Right ventricle myocardium inferior (tissue), 1 donor: Measurements from ENCODE around the gene USP32. TPM values are rescaled to one million over a fixed set of nuclear protein-coding genes. Genes with fewer than 3 reads are reported as not detected.
"Not testable (repeated sequence)": the region's sequence is repeated elsewhere in the genome, so short reads cannot be mapped to it uniquely, and the experiment has no call there.

ENCODE experiments used
- ATAC-seq: fragments of 200-7000 bp; cut with Tn5 transposase; one replicate; pipeline ENCODE4 v1.9.1; 2020; ENCODE audit warnings: mild to moderate bottlenecking, moderate library complexity
- DNase-seq: peaks from one replicate; pipeline ENCODE4 v3.0.0; 2021; ENCODE audit errors: missing footprints
- intact Hi-C: fragments of 100-400 bp; cut with DNase I; formaldehyde crosslinking; loops from one replicate; pipeline ENCODE4 v1.11.0; 2022
- total RNA-seq: library from RNA; stranded (reverse); fragmentation: NEBNext Ultra II Directional; extraction: Animal tissue kit (Norgen Biotek cat#: 25700); gene quantifications from one replicate; pipeline ENCODE4 v1.2.1, GENCODE V29; 2021
- donor health status: DM: no; HTN: yes; CAD: no; lungs with severe emphysema.

USP32 gene
- total RNA-seq, 1 donor from 2014 or later, result 32.2 TPM

GRCh38 chr17:60283816-60284215 lies 108.1 kb downstream of the USP32 start:
- intact Hi-C loops, result no loop called here
- DNase-seq, result no peak
- no peak for ATAC-seq

GRCh38 chr17:60280673-60281072 lies 111.3 kb downstream of the USP32 start:
- no peak for ATAC-seq
- intact Hi-C loops, result no loop called here
- DNase-seq, result no peak

GRCh38 chr17:60278237-60278636 lies 113.7 kb downstream of the USP32 start:
- no peak for ATAC-seq
- intact Hi-C loops, result no loop called here
- DNase-seq, result no peak

- ATAC-seq (no peak), DNase-seq (no peak)
- intact Hi-C loops, result no loop called here
Measured at GRCh38 chr17:60277258-60277657, 114.7 kb downstream of the USP32 start.

- intact Hi-C loops, result no loop called here
- DNase-seq (no peak), ATAC-seq (no peak)
Measured at GRCh38 chr17:60269417-60269816, 122.5 kb downstream of the USP32 start.

- DNase-seq, result no peak
- intact Hi-C loops, result no loop called here
- ATAC-seq, result no peak
Measured at GRCh38 chr17:60260540-60260939, 131.4 kb downstream of the USP32 start.

GRCh38 chr17:60258313-60258712 lies 133.6 kb downstream of the USP32 start:
- DNase-seq (no peak), ATAC-seq (no peak)
- intact Hi-C loops, result no loop called here

GRCh38 chr17:60256174-60256573 lies 135.8 kb downstream of the USP32 start:
- no peak for ATAC-seq

GRCh38 chr17:60253048-60253447 lies 138.9 kb downstream of the USP32 start:
- intact Hi-C loops, result no loop called here
- ATAC-seq (no peak), DNase-seq (no peak)

More at GRCh38 chr17:60256174-60256573, 135.8 kb downstream of the USP32 start:
- intact Hi-C loops, result no loop called here
- no peak for DNase-seq

- intact Hi-C loops, result no loop called here
- no peak for DNase-seq
- ATAC-seq, result no peak
Measured at GRCh38 chr17:60252459-60252858, 139.5 kb downstream of the USP32 start.

- intact Hi-C loops, result no loop called here
Measured at GRCh38 chr17:60249290-60249826, 142.6 kb downstream of the USP32 start.

GRCh38 chr17:60248618-60249289 lies 143.2 kb downstream of the USP32 start:
- intact Hi-C loops, result no loop called here
- no peak for DNase-seq
- no peak for ATAC-seq

More at GRCh38 chr17:60249290-60249826, 142.6 kb downstream of the USP32 start:
- no peak for DNase-seq
- no peak for ATAC-seq

- intact Hi-C loops, result no loop called here
- no peak for ATAC-seq
Measured at GRCh38 chr17:60247836-60248461, 144.0 kb downstream of the USP32 start.

GRCh38 chr17:60244656-60245055 lies 147.3 kb downstream of the USP32 start:
- ATAC-seq, result no peak
- DNase-seq, result no peak
- intact Hi-C loops, result no loop called here

More at GRCh38 chr17:60247836-60248461, 144.0 kb downstream of the USP32 start:
- DNase-seq, result no peak

- ATAC-seq (no peak), DNase-seq (no peak)
- intact Hi-C loops, result no loop called here
Measured at GRCh38 chr17:60240290-60240689, 151.6 kb downstream of the USP32 start.

GRCh38 chr17:60231691-60232090 lies 160.2 kb downstream of the USP32 start:
- ATAC-seq (no peak), DNase-seq (no peak)
- intact Hi-C loops, result no loop called here

- DNase-seq (no peak), ATAC-seq (peak; percentile 59)
- intact Hi-C loops, result no loop called here
Measured at GRCh38 chr17:60231234-60231633, 160.7 kb downstream of the USP32 start.

GRCh38 chr17:60230358-60230757 lies 161.6 kb downstream of the USP32 start:
- ATAC-seq, result no peak
- DNase-seq, result no peak
- intact Hi-C loops, result no loop called here

- intact Hi-C loops, result loop anchor here (10.0 kb wide), 1 partner anchor 196 kb away; the partner anchor contains the start of gene CHCT1
- DNase-seq (no peak), ATAC-seq (no peak)
Measured at GRCh38 chr17:60229188-60229802, 162.6 kb downstream of the USP32 start.

- intact Hi-C loops, result loop anchor here (10.0 kb wide), 1 partner anchor 198 kb away; the partner anchor contains the start of gene CHCT1
- DNase-seq, ATAC-seq: not testable (repeated sequence)
Measured at GRCh38 chr17:60227276-60227675, 164.7 kb downstream of the USP32 start.
